Neural progenitor cell (in vitro differentiated cells): ENCODE data around the gene TES. TPM values are rescaled to one million over a fixed set of nuclear protein-coding genes. Genes with fewer than 3 reads are reported as not detected.
"Not testable (repeated sequence)": the region's sequence is repeated elsewhere in the genome, so short reads cannot be mapped to it uniquely, and the experiment has no call there.

Experiments
- DNase-seq: peaks from one replicate; pipeline ENCODE4 v3.0.0-alpha.2; 2016; ENCODE audit warnings: low spot score
- H2AFZ ChIP-seq: fragments of 200-600 bp; sonication (generic); replicated peaks from 2 replicates; pipeline ENCODE4 v1.6.1; 2016; ENCODE audit warnings: antibody characterized with exemption
- H3F3A ChIP-seq: fragments of 200-600 bp; sonication (generic); 2 replicates; pipeline ENCODE4 v1.6.1; 2016; ENCODE audit warnings: antibody characterized with exemption, low read depth
- H3K27ac ChIP-seq: fragments of 200-600 bp; sonication (generic); 2 replicates; pipeline ENCODE4 v1.5.1; 2016; ENCODE audit warnings: mild to moderate bottlenecking
- H3K27me3 ChIP-seq: fragments of 200-600 bp; sonication (generic); 2 replicates; pipeline ENCODE4 v1.6.1; 2016; ENCODE audit warnings: mild to moderate bottlenecking, moderate library complexity
- H3K36me3 ChIP-seq: fragments of 200-600 bp; sonication (generic); 2 replicates; pipeline ENCODE4 v1.5.1; 2016
- H3K4me1 ChIP-seq: fragments of 200-600 bp; sonication (generic); 2 replicates; pipeline ENCODE4 v1.6.1; 2016; ENCODE audit warnings: mixed run types
- H3K4me2 ChIP-seq: fragments of 200-600 bp; sonication (generic); 2 replicates; pipeline ENCODE4 v1.6.1; 2016
- H3K4me3 ChIP-seq: fragments of 200-600 bp; sonication (generic); 2 replicates; pipeline ENCODE4 v1.5.1; 2016
- H3K79me2 ChIP-seq: fragments of 200-600 bp; sonication (generic); 2 replicates; pipeline ENCODE4 v1.6.1; 2016; ENCODE audit warnings: low read depth
- H3K9ac ChIP-seq: fragments of 200-600 bp; sonication (generic); 2 replicates; pipeline ENCODE4 v1.6.1; 2016
- H3K9me3 ChIP-seq: fragments of 200-600 bp; sonication (generic); 2 replicates; pipeline ENCODE4 v1.5.1; 2016; ENCODE audit warnings: low read depth
- H4K20me1 ChIP-seq: fragments of 200-600 bp; sonication (generic); 2 replicates; pipeline ENCODE4 v1.6.1; 2016; ENCODE audit warnings: low read depth
- H3K27ac Mint-ChIP-seq: 3 replicates; pipeline ENCODE4 v1.8.0; 2021; ENCODE audit warnings: mixed read lengths
- H3K27me3 Mint-ChIP-seq: 2 replicates; pipeline ENCODE4 v1.8.0; 2022; ENCODE audit warnings: low read depth, mild to moderate bottlenecking, inconsistent platforms, moderate library complexity, mixed read lengths; ENCODE audit not compliant: insufficient read depth
- H3K36me3 Mint-ChIP-seq: 3 replicates; pipeline ENCODE4 v1.8.0; 2021; ENCODE audit warnings: mixed read lengths
- H3K4me1 Mint-ChIP-seq: 3 replicates; pipeline ENCODE4 v1.8.0; 2021; ENCODE audit warnings: mixed read lengths
- H3K4me3 Mint-ChIP-seq: 3 replicates; pipeline ENCODE4 v1.8.0; 2021; ENCODE audit warnings: mild to moderate bottlenecking, moderate library complexity, mixed read lengths
- H3K9me3 Mint-ChIP-seq: 3 replicates; pipeline ENCODE4 v1.8.0; 2020; ENCODE audit warnings: mixed read lengths
- EZH2 ChIP-seq: fragments of 200-600 bp; sonication (generic); IDR thresholded peaks from 2 replicates; pipeline ENCODE4 v1.6.1; 2017; ENCODE audit warnings: antibody characterized with exemption, mild to moderate bottlenecking, moderate library complexity
- EZH2phosphoT487 ChIP-seq: fragments of 200-600 bp; sonication (generic); IDR thresholded peaks from 2 replicates; pipeline ENCODE4 v1.6.1; 2017; ENCODE audit warnings: antibody characterized with exemption
- total RNA-seq: library from RNA; depleted of rRNA; stranded (reverse); fragments of >200 nt; gene quantifications from 2 replicates; pipeline ENCODE4 v1.2.3, GENCODE V29; 2015; ENCODE audit warnings: low replicate concordance
- TF ChIP-seq, protein P1 (sequence below): fragments of 200-600 bp; sonication (generic); IDR thresholded peaks from 2 replicates; pipeline ENCODE4 v1.5.1; 2017; ENCODE audit warnings: antibody characterized with exemption, mild to moderate bottlenecking

Gene TES
- total RNA-seq, 1 donor from 2014 or later: 10.6 TPM

DNA sequence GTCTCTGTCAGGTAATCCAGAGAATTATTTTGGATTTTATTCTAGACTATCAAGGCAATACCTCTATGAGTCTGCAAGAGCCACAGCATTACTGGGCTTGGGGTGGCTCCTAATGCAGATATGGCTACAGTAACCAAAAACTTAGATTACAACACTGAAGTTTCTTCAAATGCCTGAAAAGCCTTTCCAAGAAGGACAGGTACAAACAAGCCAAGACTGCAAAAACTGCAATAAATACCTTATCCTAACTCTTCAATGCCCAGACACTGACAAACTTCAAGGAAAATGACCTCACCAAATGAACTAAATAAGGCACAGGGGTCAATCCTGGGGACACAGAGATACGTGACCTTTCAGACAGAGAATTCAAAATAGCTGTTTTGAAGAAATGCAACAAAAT is 82.0 kb downstream of the TES start:
- H3K79me2 ChIP-seq: no peaks in the 10 kb centered on the region
- H3K4me3 Mint-ChIP-seq: no peak overlapping the region

DNA sequence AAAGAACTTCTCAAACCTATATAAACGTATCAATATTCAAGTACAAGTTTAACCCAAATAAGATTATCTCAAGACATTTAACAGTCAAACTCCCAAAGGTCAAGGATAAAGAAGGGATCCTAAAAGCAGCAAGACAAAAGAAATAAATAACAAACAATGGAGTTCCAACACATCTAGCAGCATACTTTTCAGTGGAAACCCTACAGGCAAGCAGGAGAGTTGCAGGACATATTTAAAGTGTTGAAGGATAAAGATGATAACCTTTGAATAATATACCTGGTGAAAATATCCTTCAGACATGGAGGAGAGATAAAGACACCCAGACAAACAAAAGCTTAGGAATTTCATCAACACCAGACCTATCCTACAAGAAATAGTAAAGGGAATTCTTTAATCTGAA is 82.8 kb downstream of the TES start:
- DNase-seq: no peak
- Histone ChIP-seq H3K9ac (no peak overlapping the region), H3K79me2 (no peaks in the 10 kb centered on the region), H3K4me3 (no peak overlapping the region), H3F3A (no peaks in the 10 kb centered on the region), H2AFZ (no peak overlapping the region), H3K9me3 (no peaks in the 10 kb centered on the region), H3K27ac (no peak overlapping the region), H3K27me3 (no peaks in the 10 kb centered on the region), H3K4me1 (no peaks in the 10 kb centered on the region), H3K4me2 (no peak overlapping the region), H3K36me3 (no peaks in the 10 kb centered on the region), H4K20me1 (no peaks in the 10 kb centered on the region)
- H3K9me3 Mint-ChIP-seq: peaks cover 15% of the 10 kb centered on the region
- no peaks in the 10 kb centered on the region for H3K4me1 Mint-ChIP-seq
- no peak overlapping the region for H3K4me3 Mint-ChIP-seq
- TF ChIP-seq EZH2phosphoT487 (no peak), EZH2 (no peak)
- TF ChIP-seq, protein P1, sequence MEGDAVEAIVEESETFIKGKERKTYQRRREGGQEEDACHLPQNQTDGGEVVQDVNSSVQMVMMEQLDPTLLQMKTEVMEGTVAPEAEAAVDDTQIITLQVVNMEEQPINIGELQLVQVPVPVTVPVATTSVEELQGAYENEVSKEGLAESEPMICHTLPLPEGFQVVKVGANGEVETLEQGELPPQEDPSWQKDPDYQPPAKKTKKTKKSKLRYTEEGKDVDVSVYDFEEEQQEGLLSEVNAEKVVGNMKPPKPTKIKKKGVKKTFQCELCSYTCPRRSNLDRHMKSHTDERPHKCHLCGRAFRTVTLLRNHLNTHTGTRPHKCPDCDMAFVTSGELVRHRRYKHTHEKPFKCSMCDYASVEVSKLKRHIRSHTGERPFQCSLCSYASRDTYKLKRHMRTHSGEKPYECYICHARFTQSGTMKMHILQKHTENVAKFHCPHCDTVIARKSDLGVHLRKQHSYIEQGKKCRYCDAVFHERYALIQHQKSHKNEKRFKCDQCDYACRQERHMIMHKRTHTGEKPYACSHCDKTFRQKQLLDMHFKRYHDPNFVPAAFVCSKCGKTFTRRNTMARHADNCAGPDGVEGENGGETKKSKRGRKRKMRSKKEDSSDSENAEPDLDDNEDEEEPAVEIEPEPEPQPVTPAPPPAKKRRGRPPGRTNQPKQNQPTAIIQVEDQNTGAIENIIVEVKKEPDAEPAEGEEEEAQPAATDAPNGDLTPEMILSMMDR: peak; percentile 23
- H3K36me3 Mint-ChIP-seq: no peaks in the 10 kb centered on the region
- no peak overlapping the region for H3K27ac Mint-ChIP-seq
- no peaks in the 10 kb centered on the region for H3K27me3 Mint-ChIP-seq

More for the DNA sequence above, 82.0 kb downstream of the TES start:
- no peaks in the 10 kb centered on the region for H3K36me3 Mint-ChIP-seq
- Histone ChIP-seq H3K9ac (no peak overlapping the region), H3K4me1 (no peaks in the 10 kb centered on the region), H3K36me3 (no peaks in the 10 kb centered on the region), H3K27ac (no peak overlapping the region), H3F3A (no peaks in the 10 kb centered on the region), H3K4me2 (no peak overlapping the region), H3K27me3 (no peaks in the 10 kb centered on the region), H2AFZ (no peak overlapping the region), H3K4me3 (no peak overlapping the region), H3K9me3 (no peaks in the 10 kb centered on the region), H4K20me1 (no peaks in the 10 kb centered on the region)
- no peak for TF ChIP-seq EZH2phosphoT487
- TF ChIP-seq, protein P1: no peak
- TF ChIP-seq EZH2: no peak
- H3K27me3 Mint-ChIP-seq: no peaks in the 10 kb centered on the region
- no peaks in the 10 kb centered on the region for H3K4me1 Mint-ChIP-seq
- peaks cover 15% of the 10 kb centered on the region for H3K9me3 Mint-ChIP-seq
- no peak for DNase-seq
- no peak overlapping the region for H3K27ac Mint-ChIP-seq

DNA sequence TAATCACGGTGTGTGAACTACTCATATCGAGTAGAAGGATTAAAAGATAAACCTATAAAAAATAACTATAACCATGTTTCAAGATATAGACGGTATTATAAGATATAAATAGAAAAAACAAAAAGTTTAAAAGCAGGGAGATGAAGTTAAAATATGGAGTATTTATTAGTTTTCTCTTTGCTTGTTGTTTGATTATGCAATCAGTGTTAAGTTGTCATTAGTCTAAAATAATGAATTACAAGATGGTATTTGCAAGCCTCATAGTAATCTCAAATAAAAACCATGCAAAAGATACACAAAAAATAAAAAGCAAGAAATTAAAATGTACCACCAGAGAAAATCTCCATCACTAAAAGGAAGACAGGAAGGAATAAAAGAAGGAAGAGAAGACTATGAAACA is 83.3 kb downstream of the TES start:
- no peaks in the 10 kb centered on the region for H3K9me3 ChIP-seq
- no peak overlapping the region for H2AFZ ChIP-seq
- no peak overlapping the region for H3K4me3 Mint-ChIP-seq
- TF ChIP-seq EZH2 (no peak), EZH2phosphoT487 (no peak)
- TF ChIP-seq, protein P1: no peak
- no peak overlapping the region for H3K9ac ChIP-seq
- H3K4me1 Mint-ChIP-seq: no peaks in the 10 kb centered on the region
- no peaks in the 10 kb centered on the region for H3K36me3 Mint-ChIP-seq
- H3F3A ChIP-seq: no peaks in the 10 kb centered on the region
- H3K27ac Mint-ChIP-seq: no peak overlapping the region
- no peaks in the 10 kb centered on the region for H3K79me2 ChIP-seq
- H3K27ac ChIP-seq: no peak overlapping the region
- no peaks in the 10 kb centered on the region for H4K20me1 ChIP-seq
- H3K4me3 ChIP-seq: no peak overlapping the region
- H3K27me3 ChIP-seq: no peaks in the 10 kb centered on the region
- no peaks in the 10 kb centered on the region for H3K4me1 ChIP-seq
- no peak overlapping the region for H3K4me2 ChIP-seq
- H3K9me3 Mint-ChIP-seq: peaks cover 15% of the 10 kb centered on the region
- H3K36me3 ChIP-seq: no peaks in the 10 kb centered on the region
- DNase-seq: no peak
- H3K27me3 Mint-ChIP-seq: no peaks in the 10 kb centered on the region

DNA sequence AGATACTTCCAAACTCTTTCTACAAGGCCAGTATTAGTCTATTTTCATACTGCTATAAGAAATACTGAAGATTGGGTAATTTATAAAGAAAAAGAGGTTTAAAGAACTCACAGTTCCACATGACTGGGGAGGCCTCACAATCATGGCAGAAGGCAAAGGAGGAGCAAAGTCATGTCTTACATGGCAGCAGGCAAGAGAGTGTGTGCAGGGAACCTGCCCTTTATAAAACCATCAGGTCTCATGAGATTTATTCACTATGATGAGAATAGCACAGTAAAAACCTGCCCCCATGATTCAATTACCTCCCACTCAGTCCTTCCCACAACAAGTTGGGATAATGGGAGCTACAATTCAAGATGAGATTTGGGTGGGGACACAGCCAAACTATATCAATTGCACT is 85.6 kb downstream of the TES start:
- not testable (repeated sequence) for H3K9me3 ChIP-seq, H2AFZ ChIP-seq, H3K79me2 ChIP-seq, H3K27ac Mint-ChIP-seq, H3K27me3 ChIP-seq, H3K9ac ChIP-seq, H3K27me3 Mint-ChIP-seq, H3F3A ChIP-seq, H3K4me1 Mint-ChIP-seq, H3K4me1 ChIP-seq, H3K4me3 Mint-ChIP-seq, H3K4me2 ChIP-seq, H3K36me3 ChIP-seq, H3K4me3 ChIP-seq, H3K36me3 Mint-ChIP-seq, H4K20me1 ChIP-seq, DNase-seq, H3K27ac ChIP-seq
- peaks cover 15% of the 10 kb centered on the region for H3K9me3 Mint-ChIP-seq
